MCF 10A (cell line): Measurements from ENCODE around the gene PPP4R3A. TPM values are rescaled to one million over a fixed set of nuclear protein-coding genes. Genes with fewer than 3 reads are reported as not detected.

ENCODE experiments used
- BruUV-seq: library from RNA; stranded (reverse); fragments of 400-500 nt; replicated peaks from 2 replicates; lab custom pipeline; 2021; lab: Mats Ljungman, UMichigan
- CTCF ChIA-PET: fragments of 300-600 bp; sonication (Branson Sonifier 250); formaldehyde crosslinking; extraction: SDS; loops from one replicate; lab custom pipeline; 2021; ENCODE audit warnings: antibody characterized with exemption, inconsistent platforms; lab: Yijun Ruan, JAX
- POLR2A ChIA-PET: fragments of 300-600, 350-650 bp; sonication (Branson Sonifier 250); formaldehyde crosslinking; extraction: SDS; loops from one replicate; lab custom pipeline; 2020; ENCODE audit warnings: antibody characterized with exemption, inconsistent platforms; lab: Yijun Ruan, JAX
- DNase-seq: peaks from one replicate; pipeline ENCODE4 v3.0.0-alpha.2; 2018; ENCODE audit not compliant: unreplicated experiment
- H3K27ac Mint-ChIP-seq: one replicate; pipeline ENCODE4 v1.8.0; 2022; ENCODE audit warnings: mild to moderate bottlenecking, low read depth, mixed read lengths; ENCODE audit not compliant: unreplicated experiment
- H3K27me3 Mint-ChIP-seq: one replicate; pipeline ENCODE4 v1.8.0; 2022; ENCODE audit warnings: mixed read lengths; ENCODE audit not compliant: insufficient read depth, unreplicated experiment
- H3K36me3 Mint-ChIP-seq: one replicate; pipeline ENCODE4 v1.8.0; 2022; ENCODE audit warnings: mild to moderate bottlenecking, moderate library complexity, mixed read lengths; ENCODE audit not compliant: insufficient read depth, unreplicated experiment
- H3K4me1 Mint-ChIP-seq: one replicate; pipeline ENCODE4 v1.8.0; 2022; ENCODE audit warnings: mixed read lengths; ENCODE audit not compliant: insufficient read depth, unreplicated experiment
- H3K4me3 Mint-ChIP-seq: one replicate; pipeline ENCODE4 v1.8.0; 2022; ENCODE audit warnings: mild to moderate bottlenecking, moderate library complexity, mixed read lengths; ENCODE audit not compliant: unreplicated experiment
- H3K9me3 Mint-ChIP-seq: one replicate; pipeline ENCODE4 v1.8.0; 2022; ENCODE audit warnings: mixed read lengths; ENCODE audit not compliant: unreplicated experiment
- intact Hi-C: fragments of 100-400 bp; cut with micrococcal nuclease; formaldehyde crosslinking; loops from 2 replicates; pipeline ENCODE4 v1.14.1; 2022
- total RNA-seq: library from RNA; stranded (reverse); gene quantifications from 2 replicates; pipeline ENCODE4 v1.2.3, GENCODE V29; 2022
- TF ChIP-seq, protein P1 (sequence below): fragments of 200-600 bp; IDR thresholded peaks from one replicate; pipeline ENCODE4 v1.8.0; 2022; ENCODE audit warnings: antibody characterized with exemption, mild to moderate bottlenecking; ENCODE audit not compliant: unreplicated experiment

Gene PPP4R3A
- total RNA-seq, 1 experiment from 2014 or later: 104 TPM

DNA sequence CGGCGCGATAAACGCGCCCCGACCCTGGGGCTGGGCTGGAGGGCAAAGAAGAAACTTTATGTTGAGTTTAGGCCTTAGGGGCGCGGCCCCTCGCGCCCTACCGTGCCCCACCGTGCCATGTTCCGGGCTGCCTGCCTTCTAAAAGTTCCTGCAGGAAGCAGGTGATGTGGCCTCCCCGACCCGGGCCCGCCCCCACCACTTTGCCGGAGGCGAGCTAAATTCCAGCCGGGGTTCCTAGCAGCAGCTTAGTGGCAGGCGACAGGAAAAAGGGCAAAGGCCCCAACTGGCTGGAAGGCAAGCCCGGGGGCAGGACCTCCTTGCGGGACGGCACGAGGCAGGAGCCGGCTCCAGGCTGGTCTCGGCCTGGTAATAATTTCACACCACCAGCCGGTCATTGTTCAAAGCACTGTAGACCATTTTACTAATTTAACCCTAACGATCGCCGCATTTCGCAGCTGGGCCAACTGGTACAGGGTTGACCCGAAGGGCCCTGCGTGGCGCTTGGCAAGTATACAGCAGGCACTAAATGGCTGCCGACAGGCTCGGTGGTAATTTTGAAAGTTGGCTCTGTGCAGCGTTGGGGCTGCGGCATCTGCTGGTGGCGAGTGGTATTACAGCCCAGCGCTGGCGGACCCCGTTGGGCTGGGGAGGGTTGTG lies 91.6 kb downstream of the PPP4R3A start:
- Mint-ChIP-seq H3K9me3 (no peaks in the 10 kb centered on the region), H3K27ac (no peak overlapping the region), H3K27me3 (no peaks in the 10 kb centered on the region), H3K4me3 (peak overlapping the region; percentile 71), H3K4me1 (peaks cover 24% of the 10 kb centered on the region), H3K36me3 (no peaks in the 10 kb centered on the region)
- intact Hi-C loops: loop anchor here (2.0 kb wide), 1 partner anchor 242 kb away; no protein-coding TSS in a partner anchor
- no TSS peak for BruUV-seq
- peak; percentile 71 for DNase-seq
- TF ChIP-seq, protein P1, sequence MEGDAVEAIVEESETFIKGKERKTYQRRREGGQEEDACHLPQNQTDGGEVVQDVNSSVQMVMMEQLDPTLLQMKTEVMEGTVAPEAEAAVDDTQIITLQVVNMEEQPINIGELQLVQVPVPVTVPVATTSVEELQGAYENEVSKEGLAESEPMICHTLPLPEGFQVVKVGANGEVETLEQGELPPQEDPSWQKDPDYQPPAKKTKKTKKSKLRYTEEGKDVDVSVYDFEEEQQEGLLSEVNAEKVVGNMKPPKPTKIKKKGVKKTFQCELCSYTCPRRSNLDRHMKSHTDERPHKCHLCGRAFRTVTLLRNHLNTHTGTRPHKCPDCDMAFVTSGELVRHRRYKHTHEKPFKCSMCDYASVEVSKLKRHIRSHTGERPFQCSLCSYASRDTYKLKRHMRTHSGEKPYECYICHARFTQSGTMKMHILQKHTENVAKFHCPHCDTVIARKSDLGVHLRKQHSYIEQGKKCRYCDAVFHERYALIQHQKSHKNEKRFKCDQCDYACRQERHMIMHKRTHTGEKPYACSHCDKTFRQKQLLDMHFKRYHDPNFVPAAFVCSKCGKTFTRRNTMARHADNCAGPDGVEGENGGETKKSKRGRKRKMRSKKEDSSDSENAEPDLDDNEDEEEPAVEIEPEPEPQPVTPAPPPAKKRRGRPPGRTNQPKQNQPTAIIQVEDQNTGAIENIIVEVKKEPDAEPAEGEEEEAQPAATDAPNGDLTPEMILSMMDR: peak; percentile 97
- ChIA-PET CTCF (interaction anchor here (0.6 to 11.7 kb wide), 21 partner anchors 12 to 493 kb away, joined by 3 to 276 read pairs (median 4); no protein-coding TSS in a partner anchor), POLR2A (interaction anchor here (0.6 to 9.3 kb wide), 12 partner anchors 18 to 241 kb away, joined by 3 to 99 read pairs (median 4); partner anchors contain the start of gene PPP4R3A)

DNA sequence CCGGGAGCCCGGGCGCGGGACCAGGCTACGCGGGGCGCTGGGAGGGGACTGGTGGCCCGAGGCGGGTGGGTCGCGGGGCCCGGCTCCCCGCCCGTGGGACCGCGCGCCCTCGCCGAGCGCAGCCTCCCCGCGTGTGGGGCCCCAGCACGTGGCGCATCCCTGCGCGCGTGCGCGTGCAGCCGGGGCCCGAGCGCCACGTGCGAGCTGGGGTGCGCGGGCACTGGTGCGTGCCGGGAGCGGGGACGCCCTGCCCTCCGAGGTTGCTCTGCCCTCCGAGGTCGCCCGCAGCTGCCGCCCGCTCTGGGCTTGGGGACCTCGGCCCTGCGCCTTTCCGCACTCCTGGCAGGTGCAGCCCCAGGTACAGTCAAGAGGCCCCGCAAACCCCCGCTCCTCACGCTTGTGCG lies 92.1 kb downstream of the PPP4R3A start:
- ChIA-PET POLR2A (interaction anchor here (0.6 to 9.3 kb wide), 14 partner anchors 20 to 241 kb away, joined by 3 to 99 read pairs (median 4); partner anchors contain the start of gene PPP4R3A), CTCF (interaction anchor here (0.5 to 11.7 kb wide), 21 partner anchors 11 to 494 kb away, joined by 3 to 276 read pairs (median 4); no protein-coding TSS in a partner anchor)
- H3K36me3 Mint-ChIP-seq: no peaks in the 10 kb centered on the region
- peak overlapping the region; percentile 71 for H3K4me3 Mint-ChIP-seq
- H3K9me3 Mint-ChIP-seq: no peaks in the 10 kb centered on the region
- peaks cover 24% of the 10 kb centered on the region for H3K4me1 Mint-ChIP-seq
- intact Hi-C loops: loop anchor here (2.0 kb wide), 2 partner anchors 57 to 241 kb away; no protein-coding TSS in a partner anchor
- peak; percentile 61 for DNase-seq
- H3K27ac Mint-ChIP-seq: no peak overlapping the region
- TF ChIP-seq, protein P1: no peak
- H3K27me3 Mint-ChIP-seq: no peaks in the 10 kb centered on the region
- no TSS peak for BruUV-seq

DNA sequence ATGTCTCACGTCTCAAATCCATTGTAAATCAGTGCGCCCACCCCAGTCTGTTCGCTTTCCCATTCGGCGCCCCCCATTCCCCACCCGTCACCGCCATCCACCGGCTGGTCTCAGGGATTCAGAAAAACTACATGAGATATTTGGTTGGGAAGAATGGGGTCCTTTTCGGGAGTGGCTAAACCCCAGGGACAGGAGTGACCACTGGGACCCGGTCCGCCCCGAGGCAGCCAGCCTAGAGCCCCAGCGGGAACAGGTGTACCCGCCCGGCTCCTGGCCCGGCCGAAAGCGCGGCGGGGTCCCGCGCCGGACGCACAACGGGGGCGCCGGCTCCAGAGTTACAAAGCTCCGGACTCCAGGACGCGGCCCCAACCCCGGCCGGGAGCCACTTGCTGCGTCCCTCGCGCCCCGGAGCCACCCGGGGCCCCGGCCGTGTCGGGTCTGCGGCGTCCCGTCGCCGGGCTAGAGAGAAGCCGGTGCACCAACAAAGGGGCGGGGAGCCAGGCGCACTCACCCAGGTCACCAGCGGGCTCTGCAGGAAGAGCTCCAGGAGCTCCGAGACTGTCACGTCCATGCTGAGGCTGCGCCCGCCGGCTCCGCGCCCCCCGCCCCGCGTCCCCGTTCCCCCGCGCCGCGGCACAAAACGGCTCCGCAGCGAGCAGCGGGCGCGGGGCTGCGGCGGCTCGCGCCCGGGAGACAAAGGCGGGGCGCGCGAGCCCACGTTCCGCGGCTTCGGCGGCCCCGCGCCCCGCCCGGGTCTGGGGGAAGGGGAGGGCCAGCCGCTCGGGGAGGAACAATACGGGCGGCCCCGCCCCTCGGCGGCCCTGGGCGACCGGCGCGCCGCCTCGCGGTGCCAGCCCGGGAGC lies 92.8 kb downstream of the PPP4R3A start, which contains the start of gene CCDC88C:
Gene CCDC88C (minus strand): TSS at position 701 of the 863 bp plus-strand sequence. CDS start 130 bp downstream, at position 571.
- Mint-ChIP-seq H3K4me1 (peaks cover 24% of the 10 kb centered on the region), H3K36me3 (no peaks in the 10 kb centered on the region), H3K27me3 (no peaks in the 10 kb centered on the region), H3K4me3 (peak within 1 kb of the TSS; percentile 71), H3K27ac (no peak within 1 kb of the TSS), H3K9me3 (no peaks in the 10 kb centered on the region)
- TF ChIP-seq, protein P1: no peak
- ChIA-PET CTCF (interaction anchor here (0.5 to 11.7 kb wide), 8 partner anchors 19 to 240 kb away, joined by 3 to 276 read pairs (median 7); no protein-coding TSS in a partner anchor), POLR2A (interaction anchor here (0.6 to 9.3 kb wide), 14 partner anchors 15 to 240 kb away, joined by 3 to 99 read pairs (median 4); partner anchors contain the start of gene PPP4R3A)
- BruUV-seq: no TSS peak
- DNase-seq: peak; percentile 77
- intact Hi-C loops: loop anchor here (2.0 kb wide), 1 partner anchor 57 kb away; no protein-coding TSS in a partner anchor
